ENCODE data around the gene TAAR2.
"Not testable (repeated sequence)": the region's sequence is repeated elsewhere in the genome, so short reads cannot be mapped to it uniquely, and the experiment has no call there.

The TAAR2 gene, protein sequence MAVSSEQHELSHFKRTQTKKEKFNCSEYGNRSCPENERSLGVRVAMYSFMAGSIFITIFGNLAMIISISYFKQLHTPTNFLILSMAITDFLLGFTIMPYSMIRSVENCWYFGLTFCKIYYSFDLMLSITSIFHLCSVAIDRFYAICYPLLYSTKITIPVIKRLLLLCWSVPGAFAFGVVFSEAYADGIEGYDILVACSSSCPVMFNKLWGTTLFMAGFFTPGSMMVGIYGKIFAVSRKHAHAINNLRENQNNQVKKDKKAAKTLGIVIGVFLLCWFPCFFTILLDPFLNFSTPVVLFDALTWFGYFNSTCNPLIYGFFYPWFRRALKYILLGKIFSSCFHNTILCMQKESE

DNA sequence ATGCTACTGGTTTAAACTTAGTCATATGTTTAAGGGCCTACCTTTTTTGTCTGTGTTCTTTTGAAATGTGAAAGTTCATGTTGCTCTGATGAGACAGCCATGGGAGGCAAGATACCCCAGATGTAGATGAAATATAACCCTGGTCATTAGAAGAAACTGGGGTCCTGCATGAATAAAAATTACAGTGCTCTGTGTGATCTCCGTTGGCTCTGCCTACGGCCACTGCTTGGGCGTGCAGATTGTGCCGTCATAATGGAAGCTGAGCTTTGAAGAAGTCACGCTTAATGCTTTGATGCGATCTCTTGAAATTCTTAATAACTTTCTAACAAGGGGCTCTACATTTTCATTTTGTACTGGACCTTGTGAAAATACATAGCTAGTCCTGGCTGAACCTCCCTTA is at the start of gene TAAR2:
TSS of gene TAAR2 (minus strand) at position 101 of the 400 bp plus-strand sequence. CDS start at position 101, 0 bp downstream.
- no peak for DNase-seq

DNA sequence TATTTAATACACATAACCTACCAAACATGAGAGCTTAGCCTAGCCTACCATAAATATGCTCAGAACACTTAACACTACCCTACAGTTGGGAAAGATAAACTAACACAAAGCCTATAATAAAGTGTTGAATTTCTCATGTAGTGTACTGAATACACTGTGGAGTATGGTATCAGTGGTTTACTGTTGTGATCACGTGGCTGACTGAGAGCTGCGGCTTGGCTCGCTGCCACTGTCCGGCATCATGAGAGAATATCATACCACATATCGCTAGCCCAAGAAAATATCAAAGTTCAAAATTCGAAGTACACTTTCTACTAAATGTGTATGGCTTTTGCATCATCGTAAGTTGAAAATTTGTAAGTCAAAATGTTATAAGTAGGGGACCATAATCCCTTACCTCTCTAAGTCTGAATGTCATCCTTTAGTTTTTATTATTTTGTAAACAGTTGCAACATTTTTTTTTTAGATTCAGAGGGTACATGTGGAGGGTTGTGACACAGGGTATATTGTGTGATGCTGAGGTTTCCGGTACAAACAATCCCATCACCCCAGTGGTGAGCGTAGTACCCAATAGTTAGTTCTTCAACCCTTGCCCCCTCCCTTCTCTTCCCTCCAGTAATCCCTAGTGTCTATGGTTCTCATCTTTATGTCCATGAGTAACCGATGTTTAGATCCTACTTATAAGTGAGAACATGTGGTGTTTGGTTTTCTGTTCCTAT is 49.5 kb upstream of the TAAR2 start:
- no peak for DNase-seq

DNA sequence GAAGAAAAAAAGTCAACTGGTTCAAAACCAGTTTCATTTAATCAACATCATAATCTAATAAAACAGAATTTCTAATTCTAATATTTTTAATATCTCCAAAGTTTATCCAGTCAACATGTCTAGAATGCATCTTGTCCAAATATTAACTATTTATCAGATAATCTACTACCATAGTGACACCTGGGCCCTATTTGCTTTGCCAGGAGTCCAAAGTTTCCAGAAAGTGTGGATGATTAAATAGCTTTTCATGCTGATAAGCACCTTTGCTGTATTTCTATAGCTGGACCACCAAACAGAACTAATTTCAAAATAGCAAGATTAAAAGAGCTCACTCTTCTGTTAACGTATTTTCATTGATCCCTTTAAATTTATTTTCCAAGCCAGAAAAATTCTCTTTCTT is 47.2 kb upstream of the TAAR2 start:
- no peak for DNase-seq

DNA sequence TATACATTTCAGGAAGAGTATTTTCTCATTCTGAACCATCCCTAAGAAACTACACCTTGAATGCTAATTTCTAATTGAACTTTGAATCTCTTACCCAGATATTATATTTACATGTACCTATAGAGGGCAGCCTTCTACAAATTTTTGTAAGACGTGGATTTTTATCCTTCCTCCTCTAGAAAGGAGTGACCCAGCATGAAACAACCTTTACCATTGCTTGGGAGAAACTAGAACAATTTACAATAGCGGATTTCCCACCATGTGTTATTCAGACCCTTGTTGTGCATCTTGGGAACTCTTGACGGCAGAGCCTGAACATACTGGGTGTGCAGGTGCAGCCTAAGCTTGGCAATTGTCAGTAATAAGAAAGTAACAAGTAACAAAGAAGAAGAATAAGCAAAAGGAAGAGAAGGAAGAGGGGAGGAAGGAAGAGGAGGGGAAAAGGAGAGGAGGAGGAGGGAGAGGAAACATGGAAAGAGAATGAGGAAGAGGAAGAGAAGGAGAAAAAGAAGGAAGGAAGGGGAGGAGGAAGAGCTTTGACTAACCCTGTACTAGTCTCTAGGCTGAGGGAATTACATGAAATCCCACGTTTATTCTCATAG is 45.7 kb upstream of the TAAR2 start:
- DNase-seq: no peak

DNA sequence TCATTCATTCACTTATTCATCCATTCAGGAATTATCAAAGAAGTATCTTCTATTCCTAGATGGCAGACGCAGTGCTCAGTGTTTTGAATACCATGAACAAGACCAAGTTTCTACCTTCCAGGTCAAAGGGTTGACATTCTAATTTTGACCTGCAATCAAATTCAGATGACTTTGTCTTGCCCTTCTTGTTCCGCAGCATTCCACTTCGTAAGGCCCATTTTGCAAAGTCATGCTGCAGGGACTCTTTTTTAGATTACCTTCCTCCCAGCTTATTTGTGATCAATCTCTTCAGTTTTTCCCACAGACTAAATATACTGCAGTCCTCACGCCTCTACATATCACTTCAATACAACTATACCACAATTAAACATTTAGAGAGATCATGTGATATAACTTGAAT is 42.0 kb upstream of the TAAR2 start:
- no peak for DNase-seq

DNA sequence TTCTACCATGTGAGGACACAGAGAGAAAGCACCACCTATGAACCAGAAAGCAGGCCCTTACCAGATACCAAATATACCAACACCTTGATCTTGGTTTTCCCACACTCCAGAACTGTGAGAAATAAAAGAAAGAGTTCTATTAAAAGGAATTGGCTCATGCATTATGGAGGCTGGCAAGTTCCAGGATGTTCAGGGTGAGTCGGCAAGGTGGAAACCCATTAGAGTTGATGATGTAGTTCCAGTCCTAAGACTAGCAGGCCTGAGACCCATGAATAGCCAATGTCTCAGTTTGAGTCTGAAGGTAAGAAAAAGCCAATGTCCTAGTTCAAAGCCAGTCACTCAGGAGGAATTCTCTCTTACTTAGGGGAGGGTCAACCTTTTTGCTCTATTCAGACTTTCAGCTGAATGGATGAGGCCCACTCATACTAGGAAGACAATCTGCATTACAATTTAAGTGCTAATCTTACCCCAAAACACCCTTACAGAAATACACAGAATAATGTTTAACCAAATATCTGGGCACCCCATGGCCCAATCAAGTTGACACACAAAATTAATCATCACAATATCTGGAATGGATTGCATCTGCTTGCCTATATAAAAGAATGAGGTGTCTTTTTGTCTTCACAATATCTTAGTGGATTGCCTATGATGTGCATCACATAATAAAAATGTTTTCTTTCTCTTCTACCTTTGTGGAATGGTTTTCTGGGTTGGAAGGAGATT is 40.4 kb upstream of the TAAR2 start:
- no peak for DNase-seq

DNA sequence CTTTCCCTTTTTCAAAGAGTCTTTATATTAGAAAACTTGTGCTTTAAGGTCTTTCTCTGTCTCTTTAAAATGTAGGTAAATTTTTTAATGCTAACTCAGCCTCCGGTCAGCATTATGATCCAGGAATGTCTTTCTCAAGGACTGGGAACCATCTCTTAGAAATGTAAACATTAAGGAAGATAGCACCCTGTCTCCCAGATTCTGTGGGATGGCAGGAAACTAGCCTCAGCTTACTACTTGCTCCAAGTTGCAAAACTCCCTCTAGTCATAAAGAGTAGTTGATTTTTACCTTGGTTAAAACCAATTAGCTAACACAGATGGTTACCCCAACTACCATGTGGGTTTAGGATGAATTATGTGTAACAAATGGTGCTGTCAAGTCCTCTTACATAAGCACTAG is 39.6 kb upstream of the TAAR2 start:
- DNase-seq: no peak

DNA sequence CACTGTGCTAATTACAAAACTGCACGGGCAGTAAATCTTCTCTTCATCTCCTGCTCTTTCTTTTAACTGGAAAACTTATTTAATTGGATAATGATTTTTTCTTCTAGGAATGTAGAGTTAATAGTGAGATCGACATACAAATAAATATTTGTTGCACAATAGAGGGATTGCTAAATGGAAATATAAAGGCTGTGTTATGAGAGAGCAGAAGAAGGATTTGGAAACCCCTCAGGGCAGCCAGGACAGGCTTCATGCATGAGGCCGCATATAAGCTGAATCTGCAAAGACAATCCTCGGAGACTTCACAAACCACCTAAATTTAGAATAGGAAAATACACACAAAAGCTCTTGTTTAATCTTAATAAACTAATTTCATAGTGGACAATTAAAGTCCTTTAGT is 37.8 kb upstream of the TAAR2 start:
- no peak for DNase-seq

DNA sequence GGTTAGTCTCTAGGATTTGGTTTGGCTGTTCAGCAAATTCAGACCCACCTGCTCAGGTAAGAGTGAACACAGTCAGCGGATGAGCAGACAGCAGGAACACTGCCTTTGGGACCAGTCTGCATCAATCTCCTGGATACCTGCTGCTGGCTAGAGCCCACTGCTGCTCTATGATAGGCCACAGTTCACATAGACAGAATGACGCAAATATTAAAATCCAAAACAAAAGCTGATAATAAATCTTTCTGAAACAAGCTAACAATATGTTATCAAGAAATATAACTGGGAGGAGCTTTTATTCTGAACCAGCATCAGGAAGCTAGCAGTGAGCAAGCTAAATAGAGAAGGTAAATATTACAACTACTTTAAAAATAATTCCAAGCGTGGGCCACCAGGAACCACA is 35.0 kb upstream of the TAAR2 start, which contains the start of gene TAAR1:
TSS of gene TAAR1 (minus strand) at position 101 of the 400 bp plus-strand sequence. CDS start 13,179 bp downstream, outside the sequence.
- no peak for DNase-seq

DNA sequence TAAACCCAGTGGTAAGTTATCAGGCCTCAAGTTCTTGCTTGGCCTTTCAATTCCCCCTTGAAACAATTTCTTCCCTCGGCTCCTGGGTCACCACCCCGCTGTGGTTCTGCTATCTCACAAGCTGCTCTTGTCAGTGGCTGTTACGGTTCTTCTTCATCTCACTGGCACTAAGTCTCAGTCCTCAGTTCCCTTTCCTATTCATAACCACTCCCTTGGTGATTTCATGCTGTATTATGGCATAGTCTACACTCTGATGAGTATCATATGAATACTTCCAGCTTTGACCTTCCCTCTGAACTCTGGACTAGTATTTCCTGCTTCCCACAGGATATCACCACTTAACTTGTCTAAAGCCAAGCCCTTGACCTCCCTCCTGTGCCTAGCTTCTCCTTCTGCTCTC is 27.0 kb upstream of the TAAR2 start:
- DNase-seq: no peak

DNA sequence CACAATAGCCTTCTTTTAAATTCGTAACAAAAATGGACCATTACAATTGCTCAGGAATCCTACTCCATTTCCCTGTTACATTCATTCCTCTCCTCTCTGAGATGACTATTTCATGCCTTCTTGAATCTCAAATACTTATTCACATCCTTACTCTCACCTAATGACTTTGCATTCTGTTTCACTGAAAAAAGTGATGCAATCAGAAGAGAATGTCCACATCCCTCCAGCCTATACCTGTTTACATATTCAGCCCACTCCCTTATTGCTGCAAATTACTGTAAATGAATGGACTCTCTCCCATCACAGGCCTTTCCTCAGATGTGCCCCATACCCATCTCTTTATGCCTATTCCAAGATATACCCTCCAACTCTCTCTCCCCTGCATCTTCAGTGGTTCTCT is 26.4 kb upstream of the TAAR2 start:
- DNase-seq: no peak

DNA sequence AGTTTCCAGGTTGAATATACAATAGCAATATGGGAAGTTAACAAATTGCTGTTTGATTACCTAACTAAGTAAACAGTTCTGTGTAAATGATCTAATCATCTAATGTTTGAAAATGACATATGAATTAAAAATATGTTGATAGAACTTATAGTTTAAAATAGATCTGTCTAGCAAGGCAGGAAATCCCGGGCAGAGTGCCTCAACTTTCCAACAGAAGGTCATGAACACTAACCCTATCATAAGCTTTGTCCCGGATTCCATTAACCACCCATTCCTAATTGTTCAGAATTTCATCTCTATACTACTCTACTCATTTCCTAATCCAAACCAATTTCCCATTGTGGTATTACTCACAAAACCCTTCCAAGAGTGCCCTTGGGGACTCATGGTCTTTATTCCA is 24.8 kb upstream of the TAAR2 start:
- no peak for DNase-seq

DNA sequence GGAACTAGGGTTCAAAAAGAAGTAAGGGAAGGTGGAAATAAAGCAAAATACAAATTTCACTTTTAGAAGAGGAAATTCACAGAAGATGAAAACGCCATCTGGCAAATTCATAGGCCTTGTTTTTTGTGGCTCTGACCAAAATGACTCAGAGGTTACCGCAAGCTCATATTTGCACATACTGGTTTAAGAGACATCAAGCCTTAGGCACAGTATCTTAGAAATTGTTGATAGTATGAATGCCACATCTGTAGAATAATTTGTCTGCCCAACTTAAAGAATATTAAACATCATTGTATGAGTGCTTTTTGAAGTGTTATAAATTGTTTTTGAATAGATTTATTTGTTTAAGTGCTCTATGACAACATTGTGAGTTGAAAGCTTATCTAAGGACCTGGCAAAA is 24.3 kb upstream of the TAAR2 start:
- no peak for DNase-seq

DNA sequence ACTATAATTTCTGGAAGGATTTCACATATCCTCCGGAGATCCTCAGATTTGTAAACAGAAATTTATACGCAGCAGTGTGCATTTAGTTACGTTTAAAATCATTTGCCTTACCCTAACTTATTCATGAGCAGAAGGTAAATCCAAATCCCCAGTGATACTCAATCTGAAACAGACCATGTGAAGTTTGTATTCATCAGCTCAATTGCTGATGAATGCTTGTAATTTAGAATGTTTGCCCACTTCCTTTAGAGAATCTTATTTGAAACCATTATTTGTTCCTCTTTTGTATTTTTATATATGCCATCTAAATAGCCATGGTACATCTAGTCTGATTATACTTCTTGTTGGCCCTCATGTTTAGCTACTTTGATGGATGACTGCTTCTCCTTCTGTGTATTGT is 19.5 kb upstream of the TAAR2 start:
- DNase-seq: no peak

DNA sequence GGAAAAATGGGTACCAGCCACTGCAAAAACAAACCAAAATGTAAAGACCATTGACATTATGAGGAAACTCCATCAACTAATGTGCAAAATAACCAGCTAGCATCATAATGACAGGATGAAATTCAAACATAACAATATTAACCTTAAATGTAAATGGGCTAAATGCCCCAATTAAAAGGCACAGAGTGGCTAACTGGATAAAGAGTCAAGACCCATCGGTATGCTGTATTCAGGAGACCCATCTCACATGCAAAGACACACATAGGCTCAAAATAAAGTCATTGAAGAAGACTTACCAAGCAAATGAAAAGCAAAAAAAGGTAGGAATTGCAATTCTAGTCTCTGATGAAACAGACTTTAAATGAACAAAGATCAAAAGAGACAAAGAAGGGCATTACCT is 13.1 kb upstream of the TAAR2 start:
- DNase-seq: not testable (repeated sequence)

DNA sequence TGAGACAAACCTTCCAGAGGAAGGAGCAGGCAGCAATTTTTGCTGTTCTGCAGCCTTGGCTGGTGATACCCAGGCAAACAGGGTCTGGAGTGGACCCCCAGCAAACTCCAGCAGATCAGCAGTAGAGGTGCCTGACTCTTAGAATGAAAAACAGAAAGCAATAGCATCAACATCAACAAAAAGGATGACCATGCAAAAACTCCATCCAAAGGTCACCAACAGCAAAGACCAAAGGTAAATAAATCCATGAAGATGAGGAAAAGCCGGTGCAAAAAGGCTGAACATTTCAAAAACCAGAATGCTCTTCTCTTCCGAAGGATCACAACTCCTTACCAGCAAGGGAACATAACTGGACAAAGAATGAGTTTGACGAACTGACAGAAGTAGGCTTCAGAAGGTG is 11.8 kb upstream of the TAAR2 start:
- DNase-seq: not testable (repeated sequence)

DNA sequence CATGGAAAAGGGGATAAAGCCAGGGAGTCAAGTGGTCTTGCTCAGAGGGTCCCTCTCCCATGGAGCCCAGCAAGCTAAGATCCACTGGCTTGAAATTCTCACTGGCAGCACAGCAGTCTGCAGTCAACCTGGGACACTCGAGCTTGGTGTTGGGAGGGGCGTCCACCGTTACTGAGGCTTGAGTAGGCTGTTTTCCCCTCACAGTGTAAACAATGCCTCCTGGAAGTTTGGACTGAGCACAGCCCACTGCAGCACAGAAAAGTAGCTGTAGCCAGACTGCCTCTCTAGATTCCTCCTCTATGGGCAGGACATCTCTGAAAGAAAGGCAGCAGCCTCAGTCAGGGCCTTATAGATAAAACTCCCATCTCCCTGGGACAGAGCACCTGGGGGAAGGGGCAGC is 11.2 kb upstream of the TAAR2 start:
- DNase-seq: not testable (repeated sequence)

DNA sequence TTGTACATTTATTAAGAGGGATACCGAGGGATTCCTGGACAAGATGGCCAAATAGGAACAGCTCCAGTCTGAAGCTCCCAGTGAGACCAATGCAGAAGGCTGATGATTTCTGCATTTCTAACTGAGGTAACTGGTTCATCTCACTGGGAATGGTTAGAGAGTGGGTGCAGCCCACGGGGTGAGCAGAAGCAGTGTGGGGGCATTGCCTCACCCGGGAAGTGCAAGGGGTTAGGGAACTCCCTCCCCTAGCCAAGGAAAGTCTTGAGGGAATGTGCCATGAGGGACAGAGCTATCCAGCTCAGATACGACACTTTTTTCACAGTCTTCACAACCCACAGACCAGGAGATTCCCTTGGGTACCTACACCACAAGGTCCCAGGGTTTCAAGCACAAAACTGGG is 10.7 kb upstream of the TAAR2 start:
- DNase-seq: no peak

DNA sequence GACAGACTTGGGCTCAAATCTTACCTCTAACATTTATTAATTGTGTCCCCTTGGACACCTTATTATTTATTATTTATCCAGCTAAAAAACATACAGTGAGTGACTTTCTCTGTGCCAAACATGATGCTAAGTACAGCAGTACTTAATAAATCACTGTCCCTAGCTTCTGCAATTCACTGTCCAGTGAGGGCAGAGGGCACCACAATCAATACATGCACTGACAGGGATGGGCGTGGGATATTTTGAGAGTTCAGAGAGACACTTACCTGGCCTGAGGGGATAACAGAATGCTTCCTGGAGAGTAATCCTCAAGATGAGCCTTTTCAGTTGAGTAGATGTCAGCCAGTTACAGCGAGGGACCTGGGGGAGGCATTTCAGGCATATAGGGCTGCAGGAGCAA is 9.3 kb upstream of the TAAR2 start:
- DNase-seq: no peak

DNA sequence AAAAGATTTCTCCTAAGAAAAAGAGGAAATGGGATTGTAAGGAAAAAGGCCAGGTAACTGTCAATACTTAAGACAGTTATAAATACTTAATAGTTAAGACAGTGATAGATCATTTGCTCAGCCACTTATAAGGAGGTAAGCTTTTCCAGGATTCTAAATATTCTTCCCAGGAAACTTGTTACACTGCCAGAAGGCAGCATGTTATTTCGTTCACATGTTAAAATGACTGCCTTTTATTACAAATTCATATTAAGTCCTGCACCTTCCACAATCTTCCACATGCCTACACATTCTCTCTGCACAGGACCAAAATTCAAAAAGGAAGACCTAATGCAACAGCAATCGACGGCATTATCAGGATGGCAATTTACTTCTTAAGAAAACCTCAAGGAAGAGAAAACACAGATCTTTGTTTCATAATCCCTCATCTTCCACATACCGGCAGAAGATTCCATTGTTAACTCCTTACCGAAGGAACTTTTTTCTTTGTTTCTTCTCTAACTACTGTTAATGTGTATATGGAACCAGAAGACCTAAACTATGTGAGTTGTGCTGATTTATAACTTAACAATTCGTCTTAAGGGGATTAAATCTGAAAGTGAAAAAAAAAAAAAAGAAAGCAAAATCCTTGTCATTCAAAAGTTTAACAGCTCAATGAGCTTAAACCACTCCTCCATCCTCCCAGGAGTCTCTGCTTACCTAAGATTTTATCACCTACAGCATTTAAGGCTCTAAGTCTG is 799 bp downstream of the TAAR2 start:
- no peak for DNase-seq

DNA sequence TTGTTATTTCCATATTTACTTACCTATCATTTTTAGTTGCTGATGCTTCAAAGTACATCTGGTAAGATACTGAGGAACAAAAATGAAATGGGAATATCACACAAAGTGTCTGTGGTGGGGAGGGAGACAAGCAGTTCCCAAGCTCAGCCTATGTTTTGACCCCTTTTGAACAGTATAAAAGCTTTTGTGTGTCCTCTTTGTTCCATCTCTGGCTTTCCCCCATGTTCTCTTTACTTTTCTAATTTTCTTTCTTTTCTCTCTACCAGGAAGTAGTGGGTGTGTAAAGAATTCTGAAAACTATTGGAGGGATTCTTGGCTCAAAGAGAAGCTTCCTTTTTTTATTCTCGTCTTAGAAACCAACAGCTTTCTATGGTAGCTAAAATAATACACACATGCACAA is 7.4 kb downstream of the TAAR2 start:
- DNase-seq: no peak

DNA sequence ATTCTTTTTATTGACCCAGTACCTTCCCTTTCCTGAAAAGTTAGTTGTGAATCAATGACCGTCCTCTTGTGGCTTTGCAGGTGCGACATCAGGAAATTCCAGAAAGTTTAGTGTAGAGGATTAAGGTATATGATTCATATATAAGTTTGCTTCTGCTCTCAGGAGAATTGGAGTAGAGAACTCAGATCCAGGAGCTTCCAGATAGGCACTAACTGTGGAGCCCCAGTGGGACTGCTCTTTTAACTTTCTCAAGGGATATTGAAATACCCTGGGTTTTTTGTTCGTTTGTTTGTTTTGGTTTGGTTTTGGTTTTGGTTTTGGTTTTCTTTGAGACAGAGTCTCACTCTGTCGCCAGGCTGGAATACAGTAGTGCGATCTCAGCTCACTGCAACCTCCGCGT is 9.5 kb downstream of the TAAR2 start:
- no peak for DNase-seq
